Superior temporal gyrus (tissue), 1 donor: ENCODE data around the gene GGA2.
"Not testable (repeated sequence)": the region's sequence is repeated elsewhere in the genome, so short reads cannot be mapped to it uniquely, and the experiment has no call there.

ENCODE experiments used
- DNase-seq: peaks from one replicate; pipeline ENCODE4 v3.0.0-alpha.2; 2016; ENCODE audit errors: extremely low spot score

The GGA2 gene, protein sequence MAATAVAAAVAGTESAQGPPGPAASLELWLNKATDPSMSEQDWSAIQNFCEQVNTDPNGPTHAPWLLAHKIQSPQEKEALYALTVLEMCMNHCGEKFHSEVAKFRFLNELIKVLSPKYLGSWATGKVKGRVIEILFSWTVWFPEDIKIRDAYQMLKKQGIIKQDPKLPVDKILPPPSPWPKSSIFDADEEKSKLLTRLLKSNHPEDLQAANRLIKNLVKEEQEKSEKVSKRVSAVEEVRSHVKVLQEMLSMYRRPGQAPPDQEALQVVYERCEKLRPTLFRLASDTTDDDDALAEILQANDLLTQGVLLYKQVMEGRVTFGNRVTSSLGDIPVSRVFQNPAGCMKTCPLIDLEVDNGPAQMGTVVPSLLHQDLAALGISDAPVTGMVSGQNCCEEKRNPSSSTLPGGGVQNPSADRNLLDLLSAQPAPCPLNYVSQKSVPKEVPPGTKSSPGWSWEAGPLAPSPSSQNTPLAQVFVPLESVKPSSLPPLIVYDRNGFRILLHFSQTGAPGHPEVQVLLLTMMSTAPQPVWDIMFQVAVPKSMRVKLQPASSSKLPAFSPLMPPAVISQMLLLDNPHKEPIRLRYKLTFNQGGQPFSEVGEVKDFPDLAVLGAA

DNA sequence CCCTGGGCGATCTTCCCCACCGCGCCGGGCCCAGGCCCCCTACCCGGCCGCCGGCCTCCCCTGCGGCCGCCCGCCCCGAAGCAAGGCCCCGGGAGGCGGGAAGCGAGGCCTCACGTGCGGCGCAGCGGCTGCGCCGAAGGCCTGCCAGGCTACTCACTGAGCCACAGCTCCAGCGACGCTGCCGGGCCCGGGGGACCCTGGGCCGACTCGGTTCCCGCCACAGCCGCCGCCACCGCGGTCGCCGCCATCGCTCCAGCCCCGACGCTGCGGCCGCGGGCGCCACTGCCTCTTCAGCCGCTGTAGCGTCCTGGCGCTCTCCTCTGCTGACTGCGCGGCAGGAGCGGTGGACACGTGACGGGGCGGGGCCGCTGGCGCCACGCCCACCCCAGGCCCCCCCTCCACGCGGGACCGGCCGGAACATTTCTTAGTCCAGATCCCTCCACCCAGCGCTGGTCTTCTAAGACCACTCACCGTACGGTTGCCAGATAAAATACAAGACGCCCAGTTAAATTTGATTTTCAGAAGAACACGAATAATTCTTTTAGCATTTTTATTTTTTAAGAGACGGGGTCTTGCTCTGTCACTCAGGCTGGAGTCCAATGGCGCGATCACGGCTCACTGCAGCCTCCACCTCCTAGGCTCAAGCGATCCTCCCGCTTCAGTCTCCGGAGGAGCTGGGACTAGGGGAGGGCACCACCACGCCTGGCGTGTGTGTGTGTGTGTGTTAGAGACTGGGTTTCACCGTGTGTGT is at the start of gene GGA2:
Gene GGA2, minus strand, starts transcription at position 331 of the 751 bp plus-strand sequence. Its CDS starts 83 bp downstream, at position 248.
- DNase-seq = peak; percentile 69

DNA sequence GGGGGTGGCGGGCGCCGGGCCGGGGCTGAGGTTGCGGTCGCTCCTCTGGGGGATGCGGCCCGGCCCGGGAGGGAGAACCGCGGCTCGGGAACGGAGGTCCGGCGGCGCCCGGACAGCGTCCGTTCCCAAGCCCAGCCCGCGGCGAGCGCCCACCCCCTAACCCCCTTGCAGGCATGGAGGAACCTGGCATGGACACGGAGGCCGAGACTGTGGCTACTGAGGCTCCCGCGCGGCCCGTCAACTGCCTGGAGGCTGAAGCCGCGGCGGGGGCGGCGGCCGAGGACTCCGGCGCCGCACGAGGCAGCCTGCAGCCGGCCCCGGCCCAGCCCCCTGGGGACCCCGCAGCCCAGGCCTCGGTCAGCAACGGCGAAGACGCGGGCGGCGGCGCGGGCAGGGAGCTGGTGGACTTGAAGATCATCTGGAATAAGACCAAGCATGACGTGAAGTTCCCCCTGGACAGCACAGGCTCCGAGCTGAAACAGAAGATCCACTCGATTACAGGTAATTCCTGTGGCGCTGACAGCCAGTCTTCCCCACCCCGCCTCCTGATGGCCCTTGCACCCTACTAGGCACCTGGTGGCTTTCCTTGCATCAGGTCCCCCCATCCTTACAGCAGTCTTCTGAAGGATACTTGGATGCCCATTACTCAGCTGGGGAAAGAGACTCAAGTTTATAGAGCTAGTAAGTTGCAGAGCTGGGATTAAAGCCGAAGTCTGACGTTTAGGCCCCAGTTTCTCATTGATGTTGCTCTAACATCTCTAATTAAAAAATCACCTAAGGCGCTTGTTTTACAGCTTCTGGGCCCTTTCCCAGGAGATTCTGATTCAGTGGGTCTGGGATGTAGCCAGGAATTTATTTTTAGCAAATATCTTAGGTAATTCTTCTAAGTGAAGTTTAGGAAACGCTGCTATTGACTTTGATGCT is 47.7 kb upstream of the GGA2 start:
- DNase-seq = no peak

DNA sequence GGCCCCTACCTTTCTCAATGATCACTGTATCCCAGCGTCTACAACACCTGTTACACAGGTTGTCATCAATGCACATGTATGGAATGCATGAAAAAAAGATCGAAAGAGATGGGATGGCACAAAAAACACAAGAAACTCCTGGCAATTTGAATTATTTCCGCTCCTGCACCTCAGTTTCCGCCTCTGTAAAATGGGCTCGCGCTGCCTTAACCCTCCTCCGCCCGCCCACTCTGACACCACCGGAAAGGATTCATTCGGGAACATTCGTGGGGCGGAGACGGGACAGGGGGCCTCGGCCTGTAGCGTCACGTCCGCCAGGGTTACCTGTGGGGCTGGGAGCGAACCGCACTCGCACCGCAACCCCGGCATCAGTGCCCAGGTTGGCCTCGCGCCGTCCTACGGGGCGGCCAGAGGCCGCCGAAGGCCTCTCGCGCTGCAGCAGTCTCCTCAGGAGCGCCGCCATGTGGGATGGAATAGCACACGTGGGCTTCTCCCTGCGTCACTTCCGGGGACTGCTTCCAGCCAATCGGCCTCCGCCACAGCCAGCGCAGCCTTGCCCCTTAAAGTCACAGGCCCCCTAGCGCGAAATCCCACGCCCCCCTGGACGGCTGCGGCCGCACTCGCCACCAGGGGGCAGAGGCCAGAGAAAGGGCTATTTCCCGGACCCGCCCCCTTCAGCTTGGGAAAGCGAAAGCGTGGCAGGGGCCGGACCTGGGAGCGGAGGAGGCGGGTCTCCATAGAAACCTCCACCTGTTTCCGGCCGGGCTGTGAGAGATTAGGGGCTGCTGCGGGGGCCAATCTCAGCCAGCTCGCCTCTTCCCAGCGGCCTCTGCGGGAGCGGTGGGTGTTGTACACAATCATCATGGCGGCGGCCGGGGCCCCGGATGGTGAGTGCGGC is 46.8 kb upstream of the GGA2 start, which contains the start of the genes EARS2 and UBFD1:
Gene EARS2, minus strand, starts transcription at position 470 of the 898 bp plus-strand sequence. Its CDS starts 7 bp downstream, at position 463.
Gene UBFD1, plus strand, starts transcription at position 847 of the 898 bp plus-strand sequence. Its CDS starts 16 bp downstream, at position 863.
- peak; percentile 99 for DNase-seq

DNA sequence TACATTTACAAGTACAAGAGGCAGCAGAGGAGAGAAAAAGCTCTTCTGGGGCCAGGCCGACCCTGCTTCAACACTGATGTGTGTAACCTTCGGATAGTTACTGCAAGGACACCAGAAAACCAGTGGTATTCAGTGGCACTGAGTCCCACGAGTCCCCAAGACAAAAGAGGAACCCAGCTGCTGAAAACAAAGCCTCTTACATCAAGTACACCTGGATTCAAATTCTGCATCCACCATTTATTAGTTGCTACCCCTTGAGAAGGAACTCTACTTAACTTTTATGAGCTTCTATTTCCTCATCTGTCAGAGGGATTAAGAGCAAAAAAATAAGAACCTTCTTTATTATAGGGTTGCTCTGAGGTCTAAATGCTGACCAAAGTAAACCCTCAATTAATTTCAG is 44.2 kb upstream of the GGA2 start:
- DNase-seq = no peak

DNA sequence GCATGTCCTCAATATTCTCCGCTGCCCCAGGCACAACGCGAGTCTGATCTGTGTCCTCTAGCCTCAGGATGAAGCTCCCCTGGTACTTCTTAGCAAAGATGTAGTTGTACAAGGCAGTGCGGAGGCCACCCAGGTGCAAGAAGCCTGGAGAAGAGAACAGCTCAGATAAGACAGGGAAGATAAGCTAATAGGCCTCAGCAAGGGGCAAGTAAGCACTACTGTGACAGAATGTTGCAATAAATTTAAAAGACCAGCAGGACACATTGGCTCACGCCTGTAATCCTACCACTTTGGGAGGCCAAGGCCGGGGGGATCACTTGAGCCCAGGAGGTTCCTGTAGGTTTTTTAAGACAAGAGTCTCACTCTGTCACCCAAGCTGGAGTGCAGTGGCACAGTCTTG is 41.9 kb upstream of the GGA2 start:
- DNase-seq = no peak

DNA sequence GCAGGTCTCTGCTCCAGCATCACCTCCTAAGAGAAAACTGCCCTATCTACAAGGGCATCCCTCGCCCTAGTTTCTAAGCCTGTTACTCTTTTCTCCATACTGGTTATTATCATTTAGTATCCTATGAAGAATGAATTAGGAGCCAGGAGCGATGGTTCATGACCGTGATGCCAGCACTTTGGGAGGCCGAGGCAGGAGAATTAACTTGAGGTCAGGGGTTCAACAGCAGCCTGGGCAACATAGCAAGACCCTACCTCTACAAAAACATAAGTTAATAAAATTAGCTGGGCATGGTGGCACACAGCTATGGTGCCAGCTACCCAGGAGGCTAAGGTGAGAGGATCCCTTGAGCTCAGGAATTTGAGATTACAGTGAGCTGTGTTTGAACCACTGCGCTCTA is 39.6 kb upstream of the GGA2 start:
- no peak for DNase-seq

DNA sequence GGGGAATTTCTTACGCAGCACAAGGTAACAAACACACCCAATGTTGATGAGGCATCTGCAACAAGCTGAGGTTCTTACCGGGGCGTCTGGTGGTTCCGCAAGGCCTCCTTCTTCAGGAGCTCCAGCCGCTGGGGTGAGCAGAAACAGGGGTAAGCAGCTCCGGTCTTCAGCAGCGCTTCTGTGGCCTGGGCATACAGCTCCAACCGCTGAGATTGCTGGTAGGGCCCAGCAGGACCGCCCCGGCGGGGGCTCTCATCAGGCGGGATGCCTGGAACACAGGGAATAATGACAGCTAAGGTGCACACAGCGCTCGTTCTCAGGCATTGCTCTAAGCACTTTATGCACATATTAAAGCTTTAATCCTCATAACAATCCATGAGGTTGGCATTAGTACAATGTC is 34.1 kb upstream of the GGA2 start:
- DNase-seq = no peak

DNA sequence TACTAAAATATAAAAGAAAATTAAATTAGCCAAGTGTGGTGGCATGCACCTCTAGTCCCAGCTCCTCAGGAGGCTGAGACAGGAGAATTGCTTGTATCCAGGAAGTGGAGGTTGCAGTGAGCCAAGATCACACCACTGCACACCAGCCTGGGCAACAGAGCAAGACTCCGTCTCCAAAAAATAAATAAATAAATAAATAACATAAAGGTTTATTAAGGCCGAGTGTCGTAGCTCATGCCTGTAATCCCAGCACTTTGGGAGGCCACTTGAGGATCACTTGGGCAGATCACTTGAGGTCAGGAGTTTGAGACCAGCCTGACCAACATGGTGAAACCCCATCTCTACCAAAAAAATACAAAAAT is 30.5 kb upstream of the GGA2 start:
- not testable (repeated sequence) for DNase-seq

DNA sequence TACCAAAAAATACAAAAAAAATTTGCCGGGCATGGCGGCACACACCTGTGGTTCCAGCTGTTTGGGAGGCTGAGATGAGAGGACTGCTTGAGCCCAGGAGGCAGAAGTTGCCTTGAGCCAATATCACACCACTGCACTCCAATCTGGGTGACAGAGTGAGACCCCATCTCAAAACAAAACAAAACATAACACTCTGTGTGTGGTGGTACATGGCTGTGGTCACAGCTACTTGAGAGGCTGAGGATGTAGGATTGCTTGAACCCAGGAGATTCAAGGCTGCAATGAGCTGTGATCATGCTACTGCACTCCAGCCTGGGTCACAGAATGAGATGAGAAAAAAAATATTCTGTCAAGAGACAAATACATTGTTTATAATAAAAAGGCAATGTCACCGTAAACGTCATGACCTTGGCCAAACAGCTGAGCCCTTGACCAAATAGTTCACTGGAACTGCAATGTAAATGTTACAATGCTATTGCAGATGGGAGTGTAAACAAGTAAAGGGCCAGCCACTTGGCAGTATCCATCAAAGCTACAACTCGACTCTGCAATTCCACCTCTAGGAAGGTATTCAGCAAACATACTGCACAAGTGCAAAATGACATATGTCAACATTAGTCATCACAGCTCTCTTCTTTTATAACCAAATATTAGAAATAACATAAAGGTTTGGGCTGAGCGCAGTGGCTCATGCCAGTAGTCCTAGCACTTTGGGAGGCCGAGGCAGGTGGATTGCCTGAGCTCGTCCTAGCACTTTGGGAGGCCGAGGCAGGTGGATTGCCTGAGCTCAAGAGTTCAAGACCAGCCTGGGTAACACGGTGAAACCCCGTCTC is 29.9 kb upstream of the GGA2 start:
- no peak for DNase-seq

DNA sequence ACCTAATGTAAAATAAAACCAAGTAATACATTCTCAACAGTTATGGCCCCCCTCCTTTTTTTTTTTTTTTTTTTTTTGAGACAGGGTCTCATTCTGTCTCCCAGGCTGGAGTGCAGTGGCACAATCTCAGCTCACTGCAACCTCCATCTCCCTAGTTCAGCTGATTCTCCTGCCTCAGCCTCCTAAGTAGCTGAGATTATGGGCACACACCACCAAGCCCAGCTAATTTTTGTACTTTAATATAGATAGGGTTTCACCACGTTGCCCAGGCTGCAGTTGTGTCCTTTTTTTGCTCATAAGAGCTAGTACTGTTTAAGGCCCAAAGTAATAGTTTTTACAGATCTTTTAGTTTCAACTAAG is 28.6 kb upstream of the GGA2 start:
- no peak for DNase-seq

DNA sequence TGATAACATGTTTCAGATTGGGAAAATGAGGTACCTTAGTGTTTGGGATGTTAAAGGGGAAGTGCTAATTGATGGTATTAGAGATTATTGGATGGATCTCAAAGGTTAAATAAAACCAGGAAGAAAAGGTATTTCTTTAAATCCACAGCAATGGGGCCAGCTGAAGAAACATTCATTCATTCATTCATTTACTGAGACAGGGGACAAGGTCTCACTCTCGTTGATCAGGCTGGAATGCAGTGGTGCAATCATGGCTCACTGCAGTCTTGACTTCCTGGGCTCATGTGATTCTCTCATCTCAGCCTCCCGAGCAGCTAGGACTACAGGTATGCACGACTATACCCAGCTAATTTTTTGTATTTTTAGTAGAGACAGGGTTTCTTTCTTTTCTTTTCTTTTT is 27.1 kb upstream of the GGA2 start:
- no peak for DNase-seq

DNA sequence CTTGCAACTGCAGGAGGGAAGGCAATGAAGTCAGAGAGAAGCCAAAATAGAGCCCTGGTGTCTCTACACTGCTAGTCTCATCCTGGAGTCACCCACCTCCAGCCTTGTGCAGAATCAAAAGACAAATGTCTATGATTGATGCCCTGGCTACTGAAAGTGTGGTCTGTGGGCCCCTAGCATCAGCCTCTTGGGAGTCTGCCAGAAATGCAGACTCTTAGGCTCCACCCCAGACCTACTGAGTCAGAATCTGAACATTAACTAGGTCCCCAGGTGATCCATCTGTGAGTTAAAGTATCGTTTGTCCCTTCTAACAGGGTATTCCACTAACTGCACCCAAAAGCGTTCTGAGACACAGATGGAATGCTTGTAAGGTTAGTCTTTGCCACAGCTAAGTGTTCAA is 25.6 kb upstream of the GGA2 start:
- DNase-seq = no peak

DNA sequence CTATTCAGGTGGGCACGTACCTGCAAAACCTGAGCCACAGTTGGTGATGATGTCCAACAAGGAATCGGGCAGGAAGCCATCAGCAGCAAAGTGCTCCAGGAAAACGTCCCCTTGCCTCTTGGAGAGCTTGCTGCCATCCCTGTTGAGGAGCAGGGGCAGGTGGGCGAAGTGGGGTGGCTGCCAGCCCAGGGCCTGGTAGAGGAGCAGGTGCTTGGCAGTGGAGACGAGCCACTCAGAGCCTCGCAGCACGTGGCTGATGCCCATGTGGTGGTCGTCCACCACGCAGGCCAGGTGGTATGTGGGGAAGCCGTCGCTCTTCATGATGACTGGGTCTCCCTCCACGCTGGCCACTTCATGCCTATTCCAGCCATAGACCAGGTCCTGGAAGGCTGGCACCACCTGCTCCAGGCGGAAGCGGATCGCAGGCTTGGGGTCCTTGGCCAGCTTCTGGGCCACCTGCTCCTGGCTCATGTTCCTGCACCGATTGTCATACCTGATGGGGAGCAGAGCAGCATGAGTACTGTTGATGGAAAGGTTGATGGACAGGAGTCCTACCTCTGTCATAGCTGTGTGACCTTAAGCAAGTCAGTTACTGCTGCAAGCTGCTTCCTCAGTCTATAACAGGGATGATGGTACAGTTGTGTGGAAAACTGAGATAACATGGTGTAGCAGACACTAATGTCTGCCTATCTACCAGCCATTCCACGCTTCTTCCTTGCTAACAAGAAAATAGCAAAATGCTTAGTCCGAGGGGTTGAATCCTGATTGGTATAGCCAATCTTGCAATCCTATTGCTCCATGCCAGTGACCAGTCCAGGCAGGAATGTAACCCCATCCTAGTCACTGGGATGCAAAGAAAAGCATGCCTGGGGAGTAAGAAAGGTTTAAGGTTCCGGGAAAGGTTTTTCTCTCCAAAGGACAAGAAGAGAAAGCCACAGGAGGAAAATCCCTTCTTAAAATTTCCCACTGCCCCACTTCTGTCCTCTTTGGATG is 24.9 kb upstream of the GGA2 start:
- no peak for DNase-seq

DNA sequence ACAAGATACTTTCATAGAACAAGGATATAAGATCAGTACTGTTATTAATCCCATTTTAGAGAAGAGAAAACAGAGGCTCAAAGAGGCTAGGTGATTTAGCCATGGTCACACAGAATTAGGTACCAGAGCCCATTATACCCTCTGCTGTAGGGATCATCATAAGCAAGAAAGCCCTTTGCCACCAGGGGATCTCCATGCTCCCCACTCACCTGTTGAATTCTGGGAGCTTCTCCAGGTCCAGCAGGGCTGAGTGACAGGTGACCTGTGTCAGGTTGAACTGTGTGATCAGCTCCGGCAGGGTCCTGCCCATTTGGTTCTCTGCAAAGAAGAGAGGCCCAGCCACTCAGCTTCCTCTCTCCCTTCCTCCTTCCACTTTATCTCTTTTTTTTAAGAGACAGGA is 22.2 kb upstream of the GGA2 start:
- no peak for DNase-seq

DNA sequence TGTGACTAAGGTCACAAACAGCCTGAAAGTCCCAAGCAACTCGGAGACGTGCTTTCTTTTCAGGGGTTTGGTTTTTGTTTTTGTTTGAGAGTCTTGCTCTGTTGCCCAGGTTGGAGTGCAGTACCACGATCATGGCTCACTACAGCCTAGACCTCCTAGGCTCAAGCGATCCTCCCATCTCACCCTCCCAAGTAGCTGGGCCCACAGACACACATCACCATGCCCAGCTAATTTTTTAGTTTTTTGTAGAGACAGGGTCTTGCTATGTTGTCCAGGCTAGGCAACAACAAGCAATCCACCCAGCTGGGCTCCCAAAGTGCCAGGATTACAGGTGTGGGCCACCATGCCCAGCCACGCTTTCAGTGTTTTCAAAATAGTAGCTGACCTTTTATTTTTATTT is 19.8 kb upstream of the GGA2 start:
- no peak for DNase-seq

DNA sequence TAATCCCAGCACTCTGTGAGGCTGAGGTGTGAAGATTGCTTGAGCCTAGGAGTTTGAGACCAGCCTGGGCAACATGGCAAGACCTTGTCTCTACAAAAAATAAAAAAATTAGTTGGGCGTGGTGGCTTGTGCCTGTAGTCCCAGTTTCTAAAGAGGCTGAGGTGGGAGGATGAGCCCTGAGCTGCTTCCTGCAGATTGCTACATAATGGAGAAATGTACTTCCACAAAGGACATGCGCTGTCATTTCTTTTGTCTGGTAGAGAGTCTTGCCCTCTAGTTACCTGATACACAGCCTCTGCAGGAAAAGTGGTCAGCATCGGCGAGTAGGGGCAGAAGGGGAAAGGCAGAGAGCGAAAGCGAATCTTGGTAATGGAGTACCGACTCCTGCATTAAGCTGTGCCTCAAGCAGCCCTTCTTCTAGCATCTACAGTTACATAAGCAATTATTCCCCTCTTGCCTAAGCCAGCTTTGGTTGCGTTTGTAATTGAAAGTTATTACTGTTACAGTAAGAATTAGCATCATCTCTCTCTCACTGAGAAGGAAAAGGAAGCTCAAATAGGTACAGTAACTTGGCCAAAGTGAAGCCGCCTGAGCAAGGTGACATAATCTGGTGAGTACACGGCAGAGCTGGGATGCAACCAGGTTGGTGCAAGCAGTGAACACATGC is 18.5 kb upstream of the GGA2 start:
- no peak for DNase-seq

DNA sequence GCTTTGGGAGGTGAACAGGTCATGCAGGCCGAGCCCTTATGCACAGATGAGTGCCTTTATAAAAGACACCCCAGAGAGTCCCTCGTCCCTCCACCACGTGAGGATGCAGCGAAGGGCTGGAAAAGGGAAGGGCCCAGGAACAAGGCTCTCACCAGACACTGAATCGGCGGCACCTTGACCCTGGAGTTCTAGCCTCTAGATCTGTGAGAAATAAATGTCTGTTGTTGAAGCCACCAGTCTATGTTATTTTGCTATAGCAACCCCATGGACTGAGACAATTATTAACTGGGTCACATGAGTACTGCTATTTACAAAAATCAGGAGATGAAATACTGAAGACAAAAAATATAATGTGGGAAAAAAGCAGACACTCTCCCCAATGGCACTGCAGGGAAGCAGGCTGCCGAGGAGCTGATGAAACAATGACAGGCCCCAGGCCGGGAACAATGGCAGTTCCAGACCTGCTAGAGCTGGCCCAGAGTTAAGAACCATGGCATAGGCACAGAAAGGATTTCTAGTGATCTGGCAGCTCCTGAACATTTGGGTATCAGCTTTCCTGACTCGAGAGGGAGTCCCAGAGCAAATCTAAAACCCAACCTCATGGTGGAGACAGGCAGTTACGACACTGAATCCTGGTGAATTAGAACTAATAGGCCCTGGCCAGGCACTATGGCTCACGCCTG is 17.8 kb upstream of the GGA2 start:
- no peak for DNase-seq
